Left renal cortex interstitium (tissue), 4 donors: Measurements from ENCODE around the gene G0S2. TPM values are rescaled to one million over a fixed set of nuclear protein-coding genes. Genes with fewer than 3 reads are reported as not detected.

Source experiments
- DNase-seq, 4 donors: peaks; one replicate each; pipeline ENCODE4 v3.0.0-alpha.2; 2013; ENCODE audit warnings: low read depth in 4 of 4, low spot score in 2 of 4, missing footprints in 1 of 4
- polyA plus RNA-seq, 4 donors: library from polyadenylated mRNA; unstranded; fragments of 120-200 nt; gene quantifications; one replicate each; pipeline ENCODE4 v1.2.1, GENCODE V29; 2013; ENCODE audit not compliant: insufficient read length in 4 of 4

G0S2 gene
- polyA plus RNA-seq, 4 donors, result 11.8 to 16.6 (median 13.4) TPM

GRCh38 chr1:209647156-209647555, 28.1 kb upstream of the G0S2 start:
- no peak for DNase-seq

DNA sequence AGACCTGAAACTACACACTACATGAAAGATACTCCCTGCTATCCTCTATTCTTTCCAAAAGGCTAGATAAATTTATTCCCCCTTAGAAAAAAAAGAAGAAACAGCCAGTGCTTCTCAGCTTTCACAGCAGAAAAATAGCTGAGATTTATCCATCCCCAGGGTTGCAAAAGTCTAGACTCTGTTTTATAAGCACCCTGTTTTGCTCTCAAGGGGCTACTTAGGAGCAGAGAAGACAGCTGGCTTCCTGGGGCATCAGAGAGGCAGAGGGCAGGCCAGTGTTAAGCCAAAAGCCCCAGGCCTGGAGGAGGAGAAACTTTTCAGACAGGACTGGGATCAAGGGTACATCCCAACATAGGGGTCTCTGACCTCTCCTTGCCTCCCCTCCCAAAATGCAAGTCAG, 26.9 kb upstream of the G0S2 start:
- no peak for DNase-seq

DNA sequence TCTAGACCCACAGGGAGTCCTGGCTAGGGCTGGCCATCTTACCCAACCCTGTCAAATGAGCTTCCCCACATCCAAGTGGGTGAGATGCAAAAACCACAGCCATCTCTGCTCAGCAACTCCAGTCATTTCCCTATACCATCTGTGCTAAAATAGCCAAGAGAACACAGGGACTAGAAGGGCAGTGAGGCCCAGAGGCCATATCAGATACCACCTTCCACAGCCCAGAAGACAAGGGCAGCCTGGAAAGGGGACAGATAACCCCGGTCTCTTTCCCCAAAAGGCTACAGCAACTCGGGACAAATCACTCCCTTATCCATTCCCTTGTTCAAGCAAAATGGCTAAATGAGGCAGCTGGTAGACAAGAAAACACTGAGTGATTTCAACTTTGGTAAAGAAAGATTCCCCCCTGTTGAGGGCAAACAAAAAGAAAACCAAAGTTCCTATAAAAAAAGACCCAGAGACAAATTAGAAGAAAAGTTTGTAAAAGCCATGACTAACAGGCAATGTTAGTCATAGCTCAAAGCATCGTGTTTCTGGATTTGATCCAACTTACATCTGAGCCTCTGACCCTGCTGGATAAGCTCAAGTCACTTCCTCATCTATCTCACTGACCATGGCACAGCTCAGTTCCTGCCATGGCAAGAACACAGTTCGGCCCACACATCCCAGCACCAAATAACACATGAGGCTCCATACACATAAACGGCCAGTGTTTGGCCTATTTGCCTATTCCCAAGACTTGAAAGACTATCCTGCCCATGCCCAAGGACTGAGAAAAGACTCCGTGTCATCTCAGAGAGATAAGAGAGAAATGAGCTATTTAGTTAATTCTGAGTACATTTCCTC, 26.1 kb upstream of the G0S2 start:
- DNase-seq, result no peak

DNA sequence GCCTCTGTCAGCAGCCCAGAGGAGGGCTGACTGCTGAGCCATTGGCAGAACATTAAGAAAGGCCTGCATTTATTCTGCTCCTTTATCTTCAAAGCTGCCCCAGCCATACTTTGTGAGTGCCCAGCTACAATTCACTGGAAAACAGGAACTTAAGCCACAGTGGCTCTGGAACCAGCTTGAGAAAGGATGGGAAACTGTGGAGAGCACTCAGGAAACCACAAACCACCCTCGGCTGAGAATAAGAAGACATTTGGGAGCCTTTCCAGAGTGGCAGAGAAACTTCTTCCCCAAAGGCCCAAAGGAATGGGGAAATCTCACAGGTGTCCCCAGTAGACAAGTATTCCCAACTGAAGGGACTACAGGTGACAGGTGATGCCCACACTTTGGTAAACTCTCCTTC, 24.8 kb upstream of the G0S2 start:
- DNase-seq, result no peak

- DNase-seq, result no peak
These were observed 24.0 kb upstream of the G0S2 start for GRCh38 chr1:209651138-209651587.

GRCh38 chr1:209652121-209652735, 23.0 kb upstream of the G0S2 start, which contains the start of gene LAMB3:
TSS of gene LAMB3 (minus strand) at chr1:209652425. CDS start at chr1:209650944, 1,481 bp downstream.
- no peak for DNase-seq

- no peak for DNase-seq
These were observed 22.3 kb upstream of the G0S2 start for GRCh38 chr1:209652873-209653401.

DNA sequence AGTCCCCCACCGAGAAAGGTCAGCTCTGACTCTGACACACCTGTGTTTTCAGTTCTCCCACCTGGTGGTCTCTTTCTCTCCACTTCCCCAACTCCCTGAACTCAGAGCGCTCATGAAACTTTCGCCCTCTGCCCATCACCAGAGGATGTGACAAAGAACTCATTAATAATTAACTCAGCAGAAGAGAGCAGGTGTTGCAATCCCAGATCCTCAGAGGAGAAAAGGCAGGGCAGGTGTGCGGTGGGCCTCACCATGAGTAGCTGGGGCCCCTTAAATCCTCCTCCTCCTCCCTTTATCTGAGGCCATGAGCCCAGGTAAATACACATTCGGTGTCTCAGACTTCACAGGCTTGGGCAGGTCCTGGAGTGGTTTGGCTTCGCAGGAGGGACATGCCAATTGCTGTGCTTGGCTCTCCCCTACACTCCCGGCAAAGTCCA, 21.3 kb upstream of the G0S2 start:
- DNase-seq, result no peak

DNA sequence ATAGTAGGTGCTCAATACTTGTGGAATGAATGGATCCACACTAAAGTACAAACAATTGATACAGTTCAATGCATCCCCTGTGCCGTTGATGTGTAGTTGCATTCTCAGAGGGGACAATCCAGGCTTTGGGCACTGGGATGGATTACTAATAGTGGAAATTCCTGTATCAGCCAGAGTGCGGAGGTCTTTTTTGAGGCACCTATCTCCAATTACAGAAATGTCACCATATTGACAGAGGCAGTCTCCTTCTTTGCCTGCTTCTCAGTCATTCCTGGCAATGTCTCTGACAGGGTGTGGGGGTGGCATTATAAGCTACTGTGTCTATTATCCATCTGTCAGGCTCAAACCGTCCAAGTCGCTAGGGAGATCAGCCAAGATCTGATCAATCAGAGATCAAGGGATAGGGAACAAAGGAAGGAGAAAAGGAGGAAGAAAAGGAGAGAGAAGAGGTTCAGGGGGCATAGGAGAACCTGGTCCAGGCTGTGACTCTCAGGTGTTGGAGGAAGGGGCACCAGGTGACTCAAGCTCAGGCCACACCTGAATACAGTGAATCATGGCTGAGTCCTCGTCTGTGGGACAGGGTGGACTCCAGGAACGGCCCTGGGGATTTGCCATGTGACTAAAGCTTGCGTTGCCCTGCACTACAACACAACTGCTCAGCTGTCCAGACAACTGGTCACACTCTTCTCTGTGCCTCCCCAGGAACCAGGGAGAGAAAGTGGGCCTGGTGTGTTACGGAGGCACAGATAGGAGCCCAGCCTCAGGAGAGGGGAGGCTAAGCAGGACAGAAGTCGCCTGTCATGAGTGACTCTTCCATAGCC, 19.6 kb upstream of the G0S2 start:
- DNase-seq, result no peak

DNA sequence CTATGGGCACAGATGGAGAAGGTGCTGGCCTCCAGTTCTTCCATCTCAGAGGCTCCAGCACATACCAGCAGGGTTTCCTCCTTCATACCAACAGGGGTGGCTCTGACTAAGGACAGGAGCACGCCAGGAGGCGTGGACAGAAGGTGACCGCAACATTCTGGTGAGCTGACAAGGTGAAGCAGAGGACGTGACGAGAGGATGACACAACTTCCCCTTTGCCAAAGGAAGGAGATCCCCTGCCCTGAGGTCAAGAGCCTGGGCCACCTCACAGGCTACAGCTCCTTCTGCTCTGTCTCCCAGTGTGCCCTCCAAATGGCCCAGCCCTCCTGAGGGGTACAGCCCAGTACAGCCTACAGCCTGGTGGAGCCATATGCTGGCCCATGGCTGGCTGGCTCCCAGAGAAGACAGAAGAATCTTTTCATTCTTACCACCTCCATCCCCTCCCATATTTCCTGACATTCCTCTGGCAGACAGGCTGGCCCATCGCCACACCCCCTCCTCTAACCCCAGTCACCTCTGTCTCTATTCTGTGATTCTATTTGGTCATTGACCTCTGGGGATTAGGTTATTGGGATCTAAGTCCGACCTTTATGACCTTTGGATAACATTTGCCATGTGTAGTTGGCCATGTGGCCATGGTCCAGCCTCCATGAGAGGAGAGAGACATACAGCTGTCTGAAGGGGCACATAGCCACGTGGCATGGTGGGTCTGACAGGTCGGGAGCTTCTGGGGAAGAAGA, 17.9 kb upstream of the G0S2 start:
- no peak for DNase-seq

- DNase-seq, result no peak
These were observed 17.3 kb upstream of the G0S2 start for GRCh38 chr1:209657918-209658317.

GRCh38 chr1:209659909-209660308, 15.3 kb upstream of the G0S2 start:
- DNase-seq, result no peak

DNA sequence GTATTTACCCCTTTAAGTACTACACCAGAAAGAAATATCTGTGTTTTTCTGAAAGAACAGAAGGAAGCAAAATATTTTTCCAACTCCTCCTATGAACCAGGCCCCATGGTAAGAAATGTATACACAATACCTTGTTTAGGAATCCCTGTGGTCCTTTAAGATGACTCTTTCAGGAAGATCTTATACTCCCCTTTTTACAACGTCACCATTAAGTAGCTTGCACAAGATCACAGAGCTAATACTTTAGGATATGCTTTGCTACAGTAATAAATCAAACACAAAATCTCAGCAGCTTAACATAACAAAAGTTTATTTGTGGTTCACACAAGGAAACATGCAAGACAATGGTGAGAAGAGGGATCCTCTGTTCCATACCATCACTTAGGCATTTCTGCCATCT, 14.1 kb upstream of the G0S2 start:
- no peak for DNase-seq

- DNase-seq, result no peak
These were observed 12.3 kb upstream of the G0S2 start for GRCh38 chr1:209662879-209663327.

DNA sequence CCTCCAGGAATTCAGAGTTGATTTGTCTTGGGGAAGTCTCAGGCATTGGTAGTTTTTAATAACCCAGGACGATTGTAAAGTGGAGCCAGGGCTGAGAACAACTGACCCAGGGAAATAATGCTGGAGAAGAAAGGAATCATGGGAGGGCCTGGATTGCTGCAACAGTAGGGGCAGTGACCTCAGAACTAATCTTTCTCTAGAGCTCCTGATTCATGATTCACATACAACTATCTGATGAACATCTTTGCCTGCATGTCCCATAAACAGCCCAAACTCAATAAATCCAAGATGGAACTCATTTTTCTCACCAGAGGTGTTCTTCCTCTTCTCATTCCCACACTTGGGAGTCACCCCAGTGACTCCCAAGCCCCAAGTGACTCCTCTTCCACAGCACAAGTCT, 8.1 kb upstream of the G0S2 start:
- no peak for DNase-seq

GRCh38 chr1:209667708-209668107, 7.5 kb upstream of the G0S2 start:
- no peak for DNase-seq

DNA sequence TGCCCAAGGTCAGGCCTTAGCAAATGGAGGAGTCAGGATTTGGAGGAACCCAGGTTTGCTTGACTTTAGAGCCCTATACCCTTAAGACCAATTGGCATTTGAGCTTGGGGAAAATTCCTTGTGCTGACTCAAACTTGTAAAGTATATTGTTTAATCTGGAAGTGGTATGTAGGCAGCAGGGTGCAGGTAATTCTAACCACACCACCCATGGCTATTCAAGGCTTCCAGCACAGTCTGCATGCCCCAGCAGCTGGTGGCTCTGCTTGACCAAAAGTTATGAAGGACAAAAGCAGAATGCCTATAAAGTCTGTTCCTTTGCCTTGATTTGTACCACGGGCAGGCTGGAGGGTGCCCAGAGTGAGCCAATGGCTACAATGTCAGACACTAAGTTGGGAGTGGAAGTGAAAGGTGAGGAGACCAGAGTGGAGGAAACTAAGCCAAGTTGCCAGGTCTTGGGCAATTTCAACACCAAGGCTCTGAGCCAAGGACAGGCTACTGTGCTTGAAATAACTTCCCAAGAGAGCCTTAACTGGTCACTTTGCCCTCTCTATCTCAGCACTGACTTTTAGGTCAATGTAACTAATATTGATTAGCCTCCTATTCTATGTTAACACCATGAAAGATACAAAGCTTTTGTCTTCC, 4.7 kb upstream of the G0S2 start:
- DNase-seq, result no peak

DNA sequence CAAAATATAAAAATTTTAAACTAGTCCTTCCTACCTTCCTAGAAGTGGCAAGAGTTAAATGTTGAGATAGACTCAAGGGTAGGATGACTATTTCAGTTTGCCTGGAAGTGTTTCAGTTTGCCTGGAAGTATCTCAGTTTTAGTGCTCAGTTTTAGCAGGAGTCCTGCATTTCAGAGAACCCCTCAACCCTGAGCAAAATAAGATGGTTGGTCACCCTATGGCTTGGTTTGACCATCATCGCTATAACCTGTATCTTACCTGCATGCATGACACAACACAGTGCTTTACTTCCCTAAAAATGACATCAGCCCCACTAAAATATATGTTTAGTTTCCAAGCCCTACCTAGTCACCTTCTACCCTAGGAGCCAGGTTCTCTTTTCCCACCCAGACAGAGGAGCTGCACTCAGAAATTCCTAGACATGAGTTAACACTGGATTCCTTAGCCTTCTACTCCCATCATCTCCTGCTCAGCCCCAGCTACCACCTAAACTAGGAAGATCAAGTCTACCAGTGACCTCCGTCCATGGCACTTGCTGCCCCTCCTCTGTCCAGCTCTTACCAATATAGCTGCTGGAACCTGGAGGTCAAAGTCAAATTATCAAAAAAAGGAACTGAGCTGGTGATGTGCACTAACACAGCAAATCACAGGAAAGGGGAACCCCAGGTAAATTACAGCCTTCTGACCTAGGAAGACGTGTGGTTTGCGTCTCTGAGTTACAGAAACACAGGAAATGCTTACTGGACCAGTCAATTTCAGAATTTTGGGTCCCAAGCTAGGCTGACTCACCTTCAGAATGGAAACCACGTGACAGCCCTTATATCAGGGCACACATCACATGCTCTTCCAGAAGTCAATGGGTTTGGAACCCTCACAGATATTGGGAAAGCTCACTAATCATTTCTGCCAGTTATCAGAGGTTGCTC, 2.2 kb upstream of the G0S2 start:
- DNase-seq, result no peak
